Skin of body (tissue), 2 donors: ENCODE results near the gene EVX1. TPM values are rescaled to one million over a fixed set of nuclear protein-coding genes. Genes with fewer than 3 reads are reported as not detected.

Experiments used
- DNase-seq: peaks from one replicate; lab custom pipeline; 2025; lab: John Stamatoyannopoulos, UW
- total RNA-seq: library from RNA; depleted of rRNA; stranded (reverse); fragments of >200 nt; gene quantifications from one replicate; pipeline ENCODE4 v1.2.3, GENCODE V29; 2014

Gene EVX1
- total RNA-seq, 1 donor from 2014 or later = not detected

DNA sequence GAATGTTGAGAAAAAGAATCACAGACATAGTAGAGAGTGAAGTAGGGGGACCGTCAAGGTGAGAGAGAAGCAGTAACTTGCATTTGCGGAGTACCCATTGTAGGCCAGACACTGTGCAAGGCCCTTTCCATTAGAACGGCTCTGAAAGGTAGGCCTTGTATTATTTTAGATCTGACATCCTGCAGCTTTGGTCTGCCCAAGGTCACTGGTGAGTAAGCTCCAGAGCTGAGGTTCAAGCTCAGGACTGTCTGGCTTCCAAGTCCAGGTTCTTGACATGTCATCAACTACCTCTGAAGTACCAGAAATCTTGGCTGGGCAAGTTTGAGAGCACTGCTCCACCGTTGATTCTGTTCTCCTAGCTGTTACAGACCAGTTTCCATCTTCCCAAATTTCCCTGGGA, 13.2 kb upstream of the EVX1 start:
- DNase-seq = no peak

DNA sequence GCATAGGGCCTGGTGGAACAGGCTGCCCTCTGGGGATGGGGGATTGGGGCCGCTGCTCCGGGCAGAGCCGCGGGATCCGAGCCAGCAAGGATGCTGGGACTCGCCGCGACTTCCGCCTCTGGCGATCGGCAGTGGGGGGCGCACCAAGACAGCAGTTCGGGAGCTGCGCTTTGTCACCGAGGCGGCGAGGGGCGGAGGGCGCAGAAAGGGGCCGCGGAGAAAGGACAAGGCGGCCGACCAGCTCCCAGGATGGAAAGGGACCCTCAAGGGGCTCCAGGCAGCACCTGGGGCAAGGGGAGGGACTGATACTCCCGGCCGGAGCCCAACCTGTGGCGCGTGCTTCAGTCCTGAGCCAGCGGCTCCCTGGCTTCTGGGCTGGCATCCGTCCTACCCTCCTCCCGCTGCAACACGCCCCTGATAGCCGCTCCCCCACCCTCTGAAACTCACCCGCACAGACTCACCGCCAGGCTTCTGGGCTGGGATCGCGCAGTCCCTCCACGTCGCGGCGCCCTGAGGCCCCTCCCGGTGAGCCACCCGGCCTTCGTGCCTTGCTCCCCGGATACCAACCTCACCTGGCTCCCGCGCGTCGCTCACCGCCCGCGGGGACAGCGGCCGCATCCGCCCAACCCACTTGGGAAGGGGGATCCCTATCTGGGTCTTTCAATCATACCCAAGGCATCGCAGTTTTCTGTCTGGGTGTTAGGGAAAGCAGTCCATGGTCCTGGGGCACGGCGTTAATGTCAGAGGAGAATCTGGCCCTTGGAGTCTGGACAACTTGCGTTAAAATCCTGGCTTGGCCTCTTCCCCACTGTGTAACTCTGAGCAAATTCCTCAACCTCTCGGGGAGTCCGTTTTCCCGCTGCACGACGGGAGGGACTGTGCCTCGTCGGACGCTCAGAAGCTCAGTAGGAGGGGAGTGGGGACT, 7.0 kb upstream of the EVX1 start:
- DNase-seq = no peak

GRCh38 chr7:27237735-27238334, 4.8 kb upstream of the EVX1 start:
- no peak for DNase-seq

DNA sequence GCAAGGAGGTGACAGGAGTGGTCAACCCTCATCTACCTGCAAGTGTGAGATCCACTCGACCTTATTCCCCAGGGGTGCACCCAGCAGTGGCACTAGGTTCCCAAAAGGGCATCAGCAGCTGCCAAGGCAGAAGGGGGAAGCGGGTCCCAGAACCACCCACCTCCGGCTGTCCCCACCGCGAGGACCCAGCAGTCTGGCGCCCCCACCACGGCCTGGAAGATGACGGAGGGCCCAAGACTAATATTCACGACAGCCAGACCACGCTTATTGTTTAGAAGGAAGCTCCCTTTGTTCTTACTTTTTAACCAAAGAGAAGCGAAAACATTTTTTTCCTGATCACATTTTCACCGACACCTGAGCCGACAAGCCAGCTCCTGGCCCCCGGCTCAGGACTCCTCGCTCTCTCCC, 3.6 kb upstream of the EVX1 start:
- no peak for DNase-seq

DNA sequence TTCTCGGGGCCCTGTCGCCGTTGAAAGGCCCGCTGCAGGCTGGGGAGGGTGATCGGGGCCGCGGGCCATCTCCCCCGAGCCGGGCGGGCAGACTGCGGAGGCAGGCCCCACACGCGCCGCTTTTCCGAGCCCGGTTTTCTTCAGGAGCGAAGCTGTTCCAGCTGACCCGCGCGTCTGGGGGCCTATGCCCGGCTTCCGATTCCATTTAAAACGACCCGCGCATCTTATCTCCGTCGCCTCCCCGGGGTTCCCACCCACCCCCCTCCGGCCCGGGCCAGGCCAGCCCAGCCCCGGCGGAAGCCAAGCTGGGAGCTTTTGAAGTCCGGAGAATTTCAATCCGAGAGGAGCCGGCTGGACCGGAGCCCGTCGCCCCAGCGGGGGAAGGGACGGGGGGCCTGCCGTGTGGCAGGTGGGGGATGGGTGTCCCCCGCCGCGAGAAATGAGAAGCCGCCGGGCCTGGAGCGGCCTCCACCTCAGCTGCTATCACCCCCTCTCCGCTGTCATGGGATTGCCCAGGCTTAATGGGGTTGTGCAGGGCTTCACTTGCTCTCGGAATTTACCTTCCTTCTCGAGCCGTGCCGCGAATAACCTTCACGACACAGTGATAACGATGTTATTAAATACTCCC, 3.1 kb upstream of the EVX1 start:
- no peak for DNase-seq

GRCh38 chr7:27240015-27240731, 2.4 kb upstream of the EVX1 start:
- no peak for DNase-seq

GRCh38 chr7:27241189-27242056, 1.2 kb upstream of the EVX1 start:
- DNase-seq = no peak

- DNase-seq = no peak
These were observed 448 bp upstream of the EVX1 start for GRCh38 chr7:27242154-27242553.

- DNase-seq = no peak
These were observed 950 bp downstream of the EVX1 start for GRCh38 chr7:27243340-27244163.

DNA sequence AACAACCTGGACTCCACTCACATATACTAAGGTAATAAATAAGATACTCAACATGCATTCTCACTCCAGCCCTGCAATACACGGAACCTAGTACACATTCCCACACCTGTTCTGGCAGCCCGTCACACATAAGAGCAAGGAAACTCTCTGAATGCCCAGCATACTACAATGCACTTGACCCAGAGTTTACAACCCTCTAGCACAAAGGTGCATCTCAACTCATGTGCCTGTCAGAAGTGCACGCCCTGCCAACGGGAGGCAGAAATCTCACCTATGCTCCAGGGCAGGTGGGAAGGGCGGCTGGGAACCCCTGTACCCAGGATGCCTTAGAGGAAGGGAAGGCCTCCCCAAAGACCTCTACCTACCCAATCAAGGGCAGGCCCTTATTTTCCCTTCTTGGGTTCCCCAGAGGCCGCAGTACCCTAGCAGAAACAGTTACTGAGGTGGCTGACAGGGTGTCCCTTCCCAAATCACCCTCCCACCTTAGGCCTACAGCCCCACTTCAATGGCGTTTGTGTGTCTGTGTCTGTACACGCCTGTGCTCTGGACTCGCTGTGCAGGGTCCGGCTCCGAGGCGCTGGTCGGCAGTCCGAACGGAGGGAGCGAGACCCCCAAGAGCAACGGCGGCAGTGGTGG, 2.0 kb downstream of the EVX1 start:
- no peak for DNase-seq

DNA sequence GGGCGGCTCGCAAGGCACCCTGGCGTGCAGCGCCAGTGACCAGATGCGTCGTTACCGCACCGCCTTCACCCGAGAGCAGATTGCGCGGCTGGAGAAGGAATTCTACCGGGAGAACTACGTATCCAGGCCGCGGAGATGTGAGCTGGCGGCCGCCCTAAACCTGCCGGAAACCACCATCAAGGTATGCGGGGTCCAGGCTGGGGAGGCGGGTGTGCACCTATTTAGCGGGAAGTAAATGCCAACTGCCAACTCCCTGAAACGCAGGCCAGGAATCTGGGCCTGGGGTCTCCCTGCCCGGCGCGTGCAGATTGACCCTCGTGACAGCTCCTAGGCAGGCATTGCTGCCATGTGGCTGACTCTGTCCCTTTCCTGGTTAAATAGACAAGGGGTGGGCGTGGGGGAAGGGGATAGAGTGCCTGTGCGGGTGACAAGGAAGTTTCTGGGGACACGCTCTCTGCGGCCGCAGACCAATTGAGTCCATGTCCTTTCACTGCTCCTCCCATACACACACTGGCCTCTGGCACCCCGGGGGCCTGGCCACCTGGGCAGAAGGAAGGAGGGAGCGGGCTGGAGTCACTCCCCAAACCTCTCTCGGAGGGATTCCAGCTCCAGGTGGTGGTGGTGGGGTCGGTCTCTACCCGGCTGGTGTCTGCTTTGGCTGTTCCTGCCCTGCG, 2.7 kb downstream of the EVX1 start:
- DNase-seq = no peak

DNA sequence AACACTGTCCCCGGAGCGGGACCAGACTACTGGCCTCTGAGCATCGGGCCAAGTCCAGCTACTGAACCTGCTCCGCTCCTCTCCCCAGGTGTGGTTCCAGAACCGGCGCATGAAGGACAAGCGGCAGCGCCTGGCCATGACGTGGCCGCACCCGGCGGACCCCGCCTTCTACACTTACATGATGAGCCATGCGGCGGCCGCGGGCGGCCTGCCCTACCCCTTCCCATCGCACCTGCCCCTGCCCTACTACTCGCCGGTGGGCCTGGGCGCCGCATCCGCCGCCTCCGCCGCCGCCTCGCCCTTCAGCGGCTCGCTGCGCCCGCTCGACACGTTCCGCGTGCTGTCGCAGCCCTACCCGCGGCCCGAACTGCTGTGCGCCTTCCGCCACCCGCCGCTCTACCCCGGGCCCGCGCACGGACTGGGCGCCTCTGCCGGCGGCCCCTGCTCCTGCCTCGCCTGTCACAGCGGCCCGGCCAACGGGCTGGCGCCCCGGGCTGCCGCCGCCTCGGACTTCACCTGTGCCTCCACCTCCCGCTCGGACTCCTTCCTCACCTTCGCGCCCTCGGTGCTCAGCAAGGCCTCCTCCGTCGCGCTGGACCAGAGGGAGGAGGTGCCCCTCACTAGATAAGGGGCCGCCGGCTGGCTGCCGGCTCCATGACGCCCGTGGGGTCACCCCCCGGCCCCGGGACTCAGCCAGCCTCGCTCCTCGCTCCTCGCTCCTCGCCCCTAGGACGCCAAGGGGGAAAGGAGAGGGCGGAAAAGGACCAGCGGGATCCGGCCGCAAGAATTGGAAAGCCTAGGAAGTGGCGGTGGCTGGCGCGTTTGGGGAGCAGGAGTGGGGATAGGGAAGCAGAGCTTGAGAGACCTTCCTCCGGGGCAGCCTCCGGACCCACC, 3.4 kb downstream of the EVX1 start:
- no peak for DNase-seq

DNA sequence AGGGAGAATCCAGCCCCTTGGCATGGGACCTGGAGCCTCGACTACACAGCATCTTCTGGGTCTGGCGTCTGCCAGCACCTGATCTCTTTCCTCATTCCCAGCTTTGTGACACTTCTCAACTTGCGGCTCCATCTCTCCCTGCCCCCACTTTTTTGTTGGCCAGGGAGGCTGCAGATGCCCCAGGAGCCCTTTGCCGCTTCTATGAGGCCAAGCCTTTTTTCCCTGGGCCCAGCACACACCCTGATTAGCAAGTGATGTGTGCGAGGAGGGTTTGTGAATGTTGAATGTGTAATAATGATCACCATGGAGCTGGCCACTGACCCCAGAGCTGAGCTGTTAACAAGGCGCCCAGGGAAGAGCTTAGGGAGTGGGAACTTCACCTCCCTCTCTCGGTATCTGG, 4.4 kb downstream of the EVX1 start:
- no peak for DNase-seq

- no peak for DNase-seq
These were observed 5.1 kb downstream of the EVX1 start for GRCh38 chr7:27247452-27248426.

- DNase-seq = no peak
These were observed 5.8 kb downstream of the EVX1 start for GRCh38 chr7:27248427-27248806.

DNA sequence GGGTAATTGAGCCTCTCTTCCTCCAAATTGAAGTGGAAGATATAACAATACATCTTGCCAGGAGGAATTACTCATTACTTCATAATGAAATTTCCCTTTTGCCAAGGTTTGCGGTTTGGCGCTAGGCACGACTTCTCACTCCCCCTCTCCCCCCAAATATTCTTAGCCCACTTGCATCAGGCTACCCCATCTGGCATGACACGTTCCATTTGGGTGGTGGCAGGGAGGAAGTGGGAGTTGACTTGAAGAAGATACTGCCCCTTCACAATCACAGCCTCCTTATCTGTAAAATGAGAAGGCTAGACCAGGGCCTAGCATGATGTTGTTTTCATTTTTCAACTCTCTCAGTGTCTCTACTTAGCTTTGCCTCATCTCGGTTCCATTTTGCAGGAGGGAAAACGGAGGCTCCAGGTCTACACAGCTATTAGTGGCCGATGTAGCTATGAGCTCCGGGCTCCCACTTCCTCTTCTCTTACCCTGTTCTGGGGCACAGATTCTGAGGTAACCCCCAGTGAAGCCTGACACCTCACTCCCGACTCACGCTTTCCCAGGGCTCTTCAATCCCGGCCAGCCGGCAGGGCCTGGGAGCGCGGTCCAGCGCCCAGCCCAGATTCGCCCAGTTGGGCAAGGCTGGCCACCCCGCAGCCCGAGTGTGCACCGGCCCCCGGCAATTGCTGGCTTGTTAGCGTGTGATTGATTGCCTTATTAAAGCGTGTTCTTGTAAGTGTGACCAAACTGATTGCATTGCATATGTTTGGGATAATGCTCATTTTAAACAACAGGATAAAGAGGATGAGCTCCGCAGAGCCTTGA, 6.5 kb downstream of the EVX1 start:
- no peak for DNase-seq
